CD4-positive, alpha-beta T cell (primary cell): ENCODE measurements around the gene CPSF4L. TPM values are rescaled to one million over a fixed set of nuclear protein-coding genes. Genes with fewer than 3 reads are reported as not detected.

Source experiments
- ATAC-seq: fragments of 200-7000 bp; cut with Tn5 transposase; one replicate; pipeline ENCODE4 v1.10.0; 2022; ENCODE audit warnings: mild to moderate bottlenecking; ENCODE audit not compliant: poor library complexity
- CTCF ChIA-PET: fragments of 350-600 bp; sonication (Branson Sonifier 250); formaldehyde crosslinking; loops from one replicate; lab custom pipeline; 2021; ENCODE audit warnings: antibody characterized with exemption, inconsistent platforms; lab: Charles Lee
- POLR2A ChIA-PET: fragments of 350-600 bp; sonication (Branson Sonifier 250); formaldehyde crosslinking; loops from one replicate; lab custom pipeline; 2021; ENCODE audit warnings: antibody characterized with exemption, inconsistent platforms; lab: Charles Lee
- DNase-seq, 14 experiments: peaks; one replicate each; pipeline ENCODE4 v3.0.0-alpha.2; 2013 to 2020; ENCODE audit warnings: mixed read lengths in 2 of 14
- H3K27ac ChIP-seq, 2 donors: one replicate each; pipeline versions ENCODE4 v1.5.1 to v1.7.0; 2013; ENCODE audit warnings: low read length in 2 of 2, low read depth in 1 of 2, mild to moderate bottlenecking in 1 of 2
- H3K27me3 ChIP-seq, 2 experiments: 1 replicate in 1 of 2; 2 replicates in 1 of 2; pipeline versions ENCODE4 v1.6.1 to v1.7.0; 2013; ENCODE audit warnings: low read length in 2 of 2, control low read depth in 1 of 2, mild to moderate bottlenecking in 1 of 2, moderate library complexity in 1 of 2; ENCODE audit not compliant: insufficient read depth in 2 of 2, control insufficient read depth in 1 of 2
- H3K36me3 ChIP-seq: one replicate; pipeline ENCODE4 v1.6.1; 2013; ENCODE audit warnings: low read length, control low read depth; ENCODE audit not compliant: insufficient read depth
- H3K4me1 ChIP-seq: one replicate; pipeline ENCODE4 v1.6.1; 2013; ENCODE audit warnings: low read length, control low read depth; ENCODE audit not compliant: insufficient read depth
- H3K4me3 ChIP-seq: one replicate; pipeline ENCODE4 v1.5.1; 2013; ENCODE audit warnings: mild to moderate bottlenecking, low read length, moderate library complexity
- H3K9me3 ChIP-seq, 2 experiments: 1 replicate in 1 of 2; 2 replicates in 1 of 2; pipeline versions ENCODE4 v1.6.1 to v1.7.0; 2013; ENCODE audit warnings: low read length in 2 of 2, mild to moderate bottlenecking in 2 of 2, control low read depth in 1 of 2, moderate library complexity in 1 of 2; ENCODE audit not compliant: control insufficient read depth in 1 of 2, insufficient read depth in 1 of 2
- H3K27ac Mint-ChIP-seq: one replicate; pipeline ENCODE4 v1.8.0; 2020; ENCODE audit warnings: mixed read lengths
- H3K27me3 Mint-ChIP-seq: one replicate; pipeline ENCODE4 v1.8.0; 2021; ENCODE audit warnings: mixed read lengths
- H3K36me3 Mint-ChIP-seq: one replicate; pipeline ENCODE4 v1.8.0; 2021; ENCODE audit warnings: low read depth, mixed read lengths
- H3K4me1 Mint-ChIP-seq: one replicate; pipeline ENCODE4 v1.8.0; 2021; ENCODE audit warnings: low read depth, mixed read lengths
- H3K4me3 Mint-ChIP-seq: one replicate; pipeline ENCODE4 v1.8.0; 2020; ENCODE audit warnings: mild to moderate bottlenecking, mixed read lengths
- H3K9me3 Mint-ChIP-seq: one replicate; pipeline ENCODE4 v1.8.0; 2020; ENCODE audit warnings: mixed read lengths
- CTCF ChIP-seq: fragments of 200-600 bp; IDR thresholded peaks from one replicate; pipeline ENCODE4 v1.8.0; 2022; ENCODE audit warnings: antibody characterized with exemption, mild to moderate bottlenecking
- intact Hi-C, 2 experiments: fragments of 100-400 bp; cut with DNase I in 1 of 2; cut with micrococcal nuclease in 1 of 2; formaldehyde crosslinking; loops; one replicate each; pipeline versions ENCODE4 v1.15.1 to v1.9.0; 2023 to 2025; cut with DNase I, micrococcal nuclease
- total RNA-seq, 174 experiments: library from RNA in 2 of 174; stranded (reverse) in 2 of 174; gene quantifications; one replicate each; pipeline ENCODE4 v1.2.3 and lab custom pipeline; 2021 to 2026

Gene CPSF4L
- total RNA-seq, 2 experiments from 2014 or later, result not detected

GRCh38 chr17:73291260-73291801 lies 29.7 kb upstream of the CPSF4L start:
- Mint-ChIP-seq H3K27me3 (no peaks in the 10 kb centered on the region), H3K4me1 (peaks cover 11% of the 10 kb centered on the region), H3K4me3 (no peak overlapping the region), H3K27ac (no peak overlapping the region), H3K36me3 (no peaks in the 10 kb centered on the region), H3K9me3 (no peaks in the 10 kb centered on the region)
- Histone ChIP-seq H3K36me3 (no peaks in the 10 kb centered on the region), H3K27ac (no peak overlapping the region), H3K27me3 (no peaks in the 10 kb centered on the region), H3K4me1 (peaks cover 17% of the 10 kb centered on the region), H3K9me3 (no peaks in the 10 kb centered on the region), H3K4me3 (no peak overlapping the region)
- intact Hi-C loops, result no loop called here
- ChIA-PET POLR2A (no interaction called here), CTCF (no interaction called here)
- no peak for TF ChIP-seq CTCF
- DNase-seq, result peak in 3 of 14 experiments; percentile 11 to 65 (median 59)
- ATAC-seq, result no peak

- Mint-ChIP-seq H3K36me3 (no peaks in the 10 kb centered on the region), H3K9me3 (no peaks in the 10 kb centered on the region), H3K27me3 (no peaks in the 10 kb centered on the region), H3K27ac (no peak overlapping the region), H3K4me3 (no peak overlapping the region), H3K4me1 (peaks cover 11% of the 10 kb centered on the region)
- ATAC-seq (no peak), DNase-seq (no peak)
- ChIA-PET CTCF (no interaction called here), POLR2A (no interaction called here)
- H3K27ac ChIP-seq, result no peak overlapping the region
- H3K4me3 ChIP-seq, result no peak overlapping the region
- H3K4me1 ChIP-seq, result peaks cover 17% of the 10 kb centered on the region
- no peaks in the 10 kb centered on the region for H3K36me3 ChIP-seq
- intact Hi-C loops, result no loop called here
- H3K9me3 ChIP-seq, result no peaks in the 10 kb centered on the region
- TF ChIP-seq CTCF, result no peak
- H3K27me3 ChIP-seq, result no peaks in the 10 kb centered on the region
Measured at GRCh38 chr17:73290399-73291259, 28.9 kb upstream of the CPSF4L start.

- Mint-ChIP-seq H3K4me1 (peaks cover 11% of the 10 kb centered on the region), H3K27me3 (no peaks in the 10 kb centered on the region), H3K36me3 (no peaks in the 10 kb centered on the region), H3K9me3 (no peaks in the 10 kb centered on the region), H3K27ac (no peak overlapping the region), H3K4me3 (no peak overlapping the region)
- H3K9me3 ChIP-seq, result no peaks in the 10 kb centered on the region
- ChIA-PET CTCF (no interaction called here), POLR2A (no interaction called here)
- ATAC-seq (no peak), DNase-seq (no peak)
- H3K36me3 ChIP-seq, result no peaks in the 10 kb centered on the region
- peaks cover 17% of the 10 kb centered on the region for H3K4me1 ChIP-seq
- no peak for TF ChIP-seq CTCF
- no peak overlapping the region for H3K27ac ChIP-seq
- no peaks in the 10 kb centered on the region for H3K27me3 ChIP-seq
- intact Hi-C loops, result no loop called here
- H3K4me3 ChIP-seq, result no peak overlapping the region
Measured at GRCh38 chr17:73289549-73290254, 28.0 kb upstream of the CPSF4L start.
